NB4 (cell line): ENCODE results near the gene TOP1.
A peak's percentile ranks its signal among the peaks of the same experiment; 100 is the strongest.

Experiments used
- DNase-seq: peaks from one replicate; pipeline ENCODE4 v3.0.0; 2010; ENCODE audit warnings: low read depth
- H3K4me3 ChIP-seq: one replicate; pipeline ENCODE4 v1.5.1; 2011; ENCODE audit warnings: mild to moderate bottlenecking, low read depth, low read length, moderate library complexity
- CTCF ChIP-seq: IDR thresholded peaks from one replicate; pipeline ENCODE4 v1.5.1; 2012; ENCODE audit warnings: low read depth, low read length
- MAX ChIP-seq: IDR thresholded peaks from 2 replicates; pipeline ENCODE4 v1.6.1; 2011; ENCODE audit warnings: low read depth, low read length
- MYC ChIP-seq: IDR thresholded peaks from 2 replicates; pipeline ENCODE4 v1.6.1; 2011; ENCODE audit warnings: low read depth, low read length
- POLR2A ChIP-seq: IDR thresholded peaks from 2 replicates; pipeline ENCODE4 v1.6.1; 2011; ENCODE audit warnings: mild to moderate bottlenecking; ENCODE audit not compliant: insufficient read length; ENCODE audit errors: extremely low read depth

The TOP1 gene

GRCh38 chr20:41137614-41138474 lies 109.2 kb downstream of the TOP1 start:
- no peak for DNase-seq
- peak overlapping the region; percentile 49 for H3K4me3 ChIP-seq
- TF ChIP-seq POLR2A = no peak
- TF ChIP-seq MAX = peak; percentile 58; the same call in 1 of the 2 replicates

DNA sequence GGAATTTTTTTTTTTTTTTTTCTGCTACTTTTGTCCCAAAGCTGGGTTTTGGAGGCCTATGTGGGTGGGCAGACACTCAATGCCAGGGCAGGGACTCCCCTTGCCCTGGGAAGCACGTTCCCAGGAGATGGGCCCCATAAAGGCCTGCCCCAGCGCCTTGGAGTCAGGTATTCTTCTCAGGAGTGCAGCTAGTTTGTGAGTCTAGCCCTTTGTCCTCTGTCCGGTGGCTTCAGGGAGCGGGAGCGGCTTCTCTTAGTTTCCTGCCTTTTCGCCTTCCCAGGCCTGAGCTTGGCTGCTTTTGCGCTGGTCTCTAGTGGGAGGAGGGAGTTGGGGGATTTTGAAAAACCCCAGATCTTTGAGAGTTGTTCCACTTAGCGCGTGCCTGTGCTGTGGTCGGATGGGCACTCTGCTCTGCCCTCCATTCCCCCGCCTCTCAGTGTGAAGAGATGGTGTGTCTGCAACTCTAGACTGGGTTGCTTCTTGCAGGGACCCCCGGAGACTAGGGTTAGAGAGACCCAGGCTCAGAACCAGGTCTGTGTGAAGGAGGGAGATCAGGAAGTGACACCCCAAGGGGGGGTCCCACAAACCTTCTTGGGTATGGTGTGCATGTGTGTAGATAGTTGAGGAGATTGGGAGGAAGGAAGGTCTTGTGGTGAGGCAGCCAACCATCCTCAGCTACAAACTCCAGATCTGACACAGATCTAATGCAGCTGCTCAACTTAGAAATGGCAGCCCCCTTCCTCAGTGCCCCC lies 110.0 kb downstream of the TOP1 start:
- DNase-seq = no peak
- TF ChIP-seq CTCF (no peak), POLR2A (no peak), MAX (no peak), MYC (no peak)

DNA sequence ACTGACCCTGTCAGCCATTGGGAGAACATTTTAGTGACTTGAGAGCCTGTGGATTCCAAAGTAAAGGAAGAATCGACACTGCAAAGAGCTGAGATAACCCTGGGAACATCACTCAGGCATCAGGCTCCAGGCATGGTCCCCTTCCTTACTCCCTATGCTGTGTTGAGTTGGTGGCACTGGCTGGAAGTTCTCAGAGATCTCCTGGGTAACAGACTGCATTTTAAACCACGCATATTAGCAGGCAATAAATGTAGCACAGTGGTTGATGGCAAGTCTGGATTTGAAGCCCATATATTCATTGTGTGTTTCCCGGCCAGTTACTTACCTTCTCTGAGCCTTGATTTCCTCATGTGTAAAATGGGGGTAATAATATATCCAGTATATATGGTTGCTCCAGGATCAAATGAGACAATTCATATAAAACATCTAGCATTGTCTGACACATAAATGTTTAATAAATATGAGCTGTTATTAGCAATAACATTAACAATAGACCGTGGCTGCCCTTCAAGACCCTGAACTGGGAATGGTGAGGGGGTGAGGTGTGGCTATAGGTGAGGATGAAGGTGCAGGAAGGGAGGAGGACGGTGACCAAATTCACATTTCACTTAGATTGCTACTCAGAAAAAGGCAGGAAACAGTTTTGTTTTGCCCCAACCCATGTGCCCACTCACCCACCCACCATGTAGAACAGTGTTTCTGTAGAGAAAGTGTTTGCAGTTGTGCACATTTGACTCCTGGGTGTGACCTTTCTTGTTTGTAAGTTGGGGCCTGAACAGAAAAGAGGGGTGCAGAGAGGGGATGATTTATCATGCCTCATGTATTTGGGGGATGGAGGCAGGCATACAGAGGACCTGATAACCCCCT lies 110.8 kb downstream of the TOP1 start:
- no peak for DNase-seq
- H3K4me3 ChIP-seq = no peak overlapping the region
- TF ChIP-seq MAX (no peak), POLR2A (no peak), CTCF (no peak), MYC (no peak)

More for the DNA sequence above, 110.0 kb downstream of the TOP1 start:
- H3K4me3 ChIP-seq = peak overlapping the region; percentile 30

- no peak for DNase-seq
- TF ChIP-seq MYC = no peak
- TF ChIP-seq MAX = no peak
- TF ChIP-seq POLR2A = no peak
- no peak for TF ChIP-seq CTCF
- H3K4me3 ChIP-seq = no peak overlapping the region
Measured at GRCh38 chr20:41140226-41141133, 111.9 kb downstream of the TOP1 start.

DNA sequence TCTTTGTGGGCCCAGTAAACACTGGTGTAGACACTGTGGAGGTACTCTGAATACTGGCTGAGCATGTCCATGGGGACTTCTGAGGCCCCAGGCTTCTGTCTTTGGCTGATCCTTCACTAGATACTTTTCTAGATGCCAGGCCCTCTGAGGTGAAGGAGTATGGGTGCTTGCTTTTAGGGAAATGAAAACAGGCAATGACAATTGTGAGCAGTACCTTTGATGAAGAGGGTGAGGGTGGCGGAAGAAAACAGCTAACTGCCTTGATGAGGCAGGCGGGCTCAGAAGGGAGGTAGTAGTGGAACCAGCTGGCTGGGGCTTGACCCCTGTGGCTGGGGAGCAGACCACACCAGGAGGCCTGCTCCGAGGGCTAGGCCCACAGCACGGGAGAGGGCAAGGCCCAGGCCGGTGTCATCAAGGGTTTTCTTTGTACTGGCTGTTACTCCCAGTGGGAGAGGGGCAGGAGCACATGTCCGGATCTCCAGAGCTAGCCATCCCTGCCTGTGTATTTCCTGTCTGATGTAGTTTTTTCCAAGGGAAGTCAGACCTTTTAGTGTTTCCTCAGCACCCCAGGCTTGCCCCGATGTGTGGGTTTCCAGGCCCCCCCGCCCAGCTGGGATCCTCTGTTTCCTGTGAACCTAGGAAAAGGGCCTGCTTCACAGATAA lies 112.7 kb downstream of the TOP1 start:
- no peak overlapping the region for H3K4me3 ChIP-seq

More for the DNA sequence above, 112.7 kb downstream of the TOP1 start:
- no peak for DNase-seq
- TF ChIP-seq MYC (no peak), MAX (no peak), POLR2A (no peak), CTCF (no peak)
